ACHN (cell line): ENCODE results near the gene C10orf71.

Source experiments
- DNase-seq: peaks from one replicate; pipeline ENCODE4 v3.0.0-alpha.2; 2015
- in situ Hi-C: cut with HindIII; loops from 2 replicates; pipeline ENCODE4 v1.10.0; 2017; ENCODE audit warnings: low sequenced_read_pairs, low pct_ligation_motif_present, low pct_unique_long_range_greater_than_20kb

C10orf71 gene

GRCh38 chr10:49289480-49289879 lies 9.5 kb upstream of the C10orf71 start:
- in situ Hi-C loops = no loop called here

GRCh38 chr10:49290131-49290530 lies 8.8 kb upstream of the C10orf71 start:
- in situ Hi-C loops = no loop called here
- no peak for DNase-seq

More at GRCh38 chr10:49289480-49289879, 9.5 kb upstream of the C10orf71 start:
- DNase-seq = no peak

- no peak for DNase-seq
- in situ Hi-C loops = no loop called here
Observed at GRCh38 chr10:49290607-49291006, 8.4 kb upstream of the C10orf71 start.

- no peak for DNase-seq
- in situ Hi-C loops = no loop called here
Observed at GRCh38 chr10:49292565-49293207, 6.3 kb upstream of the C10orf71 start.

GRCh38 chr10:49293208-49293603 lies 5.8 kb upstream of the C10orf71 start:
- in situ Hi-C loops = no loop called here
- DNase-seq = no peak

- in situ Hi-C loops = no loop called here
Observed at GRCh38 chr10:49294731-49295130, 4.2 kb upstream of the C10orf71 start.

GRCh38 chr10:49295297-49295696 lies 3.7 kb upstream of the C10orf71 start:
- DNase-seq = no peak
- in situ Hi-C loops = no loop called here

More at GRCh38 chr10:49294731-49295130, 4.2 kb upstream of the C10orf71 start:
- no peak for DNase-seq

GRCh38 chr10:49296382-49296781 lies 2.6 kb upstream of the C10orf71 start:
- in situ Hi-C loops = no loop called here

GRCh38 chr10:49296836-49297235 lies 2.1 kb upstream of the C10orf71 start:
- in situ Hi-C loops = no loop called here
- DNase-seq = no peak

More at GRCh38 chr10:49296382-49296781, 2.6 kb upstream of the C10orf71 start:
- no peak for DNase-seq

GRCh38 chr10:49297818-49298670 lies 926 bp upstream of the C10orf71 start:
- no peak for DNase-seq

GRCh38 chr10:49298671-49298982 lies 343 bp upstream of the C10orf71 start:
- in situ Hi-C loops = no loop called here
- DNase-seq = no peak

More at GRCh38 chr10:49297818-49298670, 926 bp upstream of the C10orf71 start:
- in situ Hi-C loops = no loop called here

GRCh38 chr10:49299816-49300139 lies 808 bp downstream of the C10orf71 start:
- in situ Hi-C loops = no loop called here
- no peak for DNase-seq

- in situ Hi-C loops = no loop called here
- DNase-seq = no peak
Observed at GRCh38 chr10:49300140-49300974, 1.4 kb downstream of the C10orf71 start.

- in situ Hi-C loops = no loop called here
Observed at GRCh38 chr10:49301302-49301701, 2.3 kb downstream of the C10orf71 start.

GRCh38 chr10:49302088-49302487 lies 3.1 kb downstream of the C10orf71 start:
- DNase-seq = no peak
- in situ Hi-C loops = no loop called here

More at GRCh38 chr10:49301302-49301701, 2.3 kb downstream of the C10orf71 start:
- DNase-seq = no peak

- in situ Hi-C loops = no loop called here
Observed at GRCh38 chr10:49303711-49304110, 4.7 kb downstream of the C10orf71 start.

GRCh38 chr10:49304137-49304536 lies 5.2 kb downstream of the C10orf71 start:
- no peak for DNase-seq
- in situ Hi-C loops = no loop called here

More at GRCh38 chr10:49303711-49304110, 4.7 kb downstream of the C10orf71 start:
- no peak for DNase-seq

GRCh38 chr10:49307921-49308320 lies 9.0 kb downstream of the C10orf71 start:
- in situ Hi-C loops = no loop called here
- no peak for DNase-seq

GRCh38 chr10:49308881-49309280 lies 9.9 kb downstream of the C10orf71 start:
- DNase-seq = no peak
- in situ Hi-C loops = no loop called here
